Karpas-422 (cell line): ENCODE results near the gene PARPBP. TPM values are rescaled to one million over a fixed set of nuclear protein-coding genes. Genes with fewer than 3 reads are reported as not detected.

Experiments used
- DNase-seq: peaks from one replicate; pipeline ENCODE4 v3.0.0-alpha.2; 2015
- H2AFZ ChIP-seq: fragments of 200-600 bp; sonication (generic); 2 replicates; pipeline ENCODE4 v1.6.1; 2014; ENCODE audit warnings: antibody characterized with exemption, low read length, mixed read lengths
- H3K27ac ChIP-seq: fragments of 200-600 bp; sonication (generic); 2 replicates; pipeline ENCODE4 v1.5.1; 2014; ENCODE audit warnings: mild to moderate bottlenecking, low read length, moderate library complexity
- H3K27me3 ChIP-seq: fragments of 200-600 bp; sonication (generic); 2 replicates; pipeline ENCODE4 v1.6.1; 2014; ENCODE audit warnings: low read length, mixed read lengths
- H3K36me3 ChIP-seq: fragments of 200-600 bp; sonication (generic); 2 replicates; pipeline ENCODE4 v1.6.1; 2014; ENCODE audit warnings: low read length, mixed read lengths; ENCODE audit not compliant: insufficient read depth
- H3K4me1 ChIP-seq: fragments of 200-600 bp; sonication (generic); 2 replicates; pipeline ENCODE4 v1.6.1; 2014; ENCODE audit warnings: mild to moderate bottlenecking, low read length, mixed read lengths
- H3K4me2 ChIP-seq: fragments of 200-600 bp; sonication (generic); 2 replicates; pipeline ENCODE4 v1.6.1; 2014; ENCODE audit warnings: low read length, low read depth, mild to moderate bottlenecking; ENCODE audit not compliant: poor library complexity, severe bottlenecking
- H3K4me3 ChIP-seq: fragments of 200-600 bp; sonication (generic); 2 replicates; pipeline ENCODE4 v1.5.1; 2014; ENCODE audit warnings: mild to moderate bottlenecking, antibody characterized with exemption, low read length, mixed read lengths
- H3K79me2 ChIP-seq: fragments of 200-600 bp; sonication (generic); 2 replicates; pipeline ENCODE4 v1.6.1; 2014; ENCODE audit warnings: mild to moderate bottlenecking, low read length, mixed read lengths
- H3K9ac ChIP-seq: fragments of 200-600 bp; sonication (generic); 2 replicates; pipeline ENCODE4 v1.6.0; 2014; ENCODE audit warnings: low read length
- H3K9me2 ChIP-seq: fragments of 200-600 bp; sonication (generic), shearing (Covaris generic); replicated peaks from 2 replicates; pipeline ENCODE4 v1.6.0; 2014; ENCODE audit warnings: mild to moderate bottlenecking, low read length, moderate library complexity; ENCODE audit not compliant: insufficient read depth
- H3K9me3 ChIP-seq: fragments of 300-700, 200-600 bp; sonication (generic); 2 replicates; pipeline ENCODE4 v1.6.1; 2014; ENCODE audit warnings: low read length, mixed read lengths
- H4K20me1 ChIP-seq: fragments of 200-600 bp; sonication (generic); 2 replicates; pipeline ENCODE4 v1.6.1; 2014; ENCODE audit warnings: mild to moderate bottlenecking, antibody characterized with exemption, low read length, low read depth; ENCODE audit not compliant: insufficient read depth
- total RNA-seq: library from RNA; depleted of rRNA; stranded (reverse); fragments of >200 nt; shearing (Covaris generic); gene quantifications from 2 replicates; pipeline ENCODE4 v1.2.3, GENCODE V29; 2014; ENCODE audit warnings: low replicate concordance

The PARPBP gene
- total RNA-seq, 1 experiment from 2014 or later: 49.6 TPM

DNA sequence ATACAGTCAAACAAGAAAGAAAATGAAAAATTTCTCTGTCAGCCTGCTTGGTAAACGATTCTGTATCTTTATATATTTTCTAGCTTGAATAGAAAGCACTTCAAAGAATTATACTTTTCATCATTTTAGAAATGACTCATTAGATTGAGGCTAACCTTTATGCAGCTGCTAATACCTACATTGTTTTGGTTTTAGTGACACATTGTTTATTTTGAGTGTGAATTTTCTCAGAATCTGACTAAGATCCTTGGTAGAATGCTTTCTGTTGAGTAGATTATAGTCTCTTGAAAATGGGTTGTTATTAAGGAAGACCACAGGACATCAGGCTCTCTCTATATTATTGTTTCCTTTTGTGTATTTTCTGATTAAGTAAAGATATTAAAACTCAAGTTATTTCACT is 77.8 kb downstream of the PARPBP start, which contains the start of gene PMCH:
PMCH (minus strand) TSS at position 45 of the 400 bp plus-strand sequence. CDS start 63 bp downstream, outside the sequence.
- 0 out of 2 replicates have a peak, but pooled peaks cover 5% of the 10 kb centered on the region for H3K9me2 ChIP-seq
- H3K9me3 ChIP-seq: no peaks in the 10 kb centered on the region
- no peak within 1 kb of the TSS for H3K27ac ChIP-seq
- H3K4me2 ChIP-seq: no peak within 1 kb of the TSS
- H4K20me1 ChIP-seq: no peaks in the 10 kb centered on the region
- no peak for DNase-seq
- H2AFZ ChIP-seq: no peak within 1 kb of the TSS
- H3K36me3 ChIP-seq: peaks cover 28% of the 10 kb centered on the region
- H3K27me3 ChIP-seq: no peaks in the 10 kb centered on the region
- H3K4me1 ChIP-seq: peaks cover 18% of the 10 kb centered on the region
- H3K79me2 ChIP-seq: 0 out of 2 replicates have a peak, but pooled peaks cover 5% of the 10 kb centered on the region
- no peak within 1 kb of the TSS for H3K9ac ChIP-seq
- H3K4me3 ChIP-seq: no peak within 1 kb of the TSS

DNA sequence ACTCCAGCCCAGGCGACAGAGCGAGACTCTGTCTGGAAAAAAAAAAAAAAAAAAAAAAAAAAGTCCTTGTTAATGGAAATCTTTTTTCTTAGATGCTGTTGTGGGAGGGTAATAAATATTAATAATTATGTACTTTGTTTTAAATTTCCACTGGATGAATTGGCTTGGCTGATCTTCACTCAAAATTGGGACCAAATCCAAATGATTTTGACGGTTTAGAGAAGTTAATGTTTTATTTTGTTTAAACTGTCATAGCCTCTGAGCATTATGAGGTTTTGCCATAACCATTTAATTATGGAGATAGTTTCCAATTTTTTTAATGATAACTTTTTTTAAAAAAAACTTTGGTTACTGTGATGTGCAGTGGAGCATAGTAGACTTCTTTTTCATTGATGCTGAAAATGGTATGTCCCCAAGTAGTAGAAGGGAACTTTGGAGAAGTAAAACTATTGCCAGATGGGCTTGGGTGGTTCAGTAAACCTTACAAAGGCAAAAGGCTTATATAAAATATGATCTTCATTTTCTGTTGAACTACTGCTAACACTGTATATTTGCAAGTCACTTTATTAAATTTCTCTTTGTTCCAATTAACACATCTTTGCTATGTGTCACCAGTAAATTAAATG is 81.6 kb downstream of the PARPBP start:
- DNase-seq: peak; percentile 63
- Histone ChIP-seq H3K4me3 (no peak overlapping the region), H3K4me1 (peaks cover 18% of the 10 kb centered on the region), H3K4me2 (peak overlapping the region; percentile 12), H3K9me2 (no peaks in the 10 kb centered on the region), H3K79me2 (no peaks in the 10 kb centered on the region), H2AFZ (no peak overlapping the region), H3K9ac (no peak overlapping the region), H3K27me3 (no peaks in the 10 kb centered on the region), H3K9me3 (no peaks in the 10 kb centered on the region), H3K36me3 (peaks cover 27% of the 10 kb centered on the region), H3K27ac (peak overlapping the region; percentile 67), H4K20me1 (no peaks in the 10 kb centered on the region)

DNA sequence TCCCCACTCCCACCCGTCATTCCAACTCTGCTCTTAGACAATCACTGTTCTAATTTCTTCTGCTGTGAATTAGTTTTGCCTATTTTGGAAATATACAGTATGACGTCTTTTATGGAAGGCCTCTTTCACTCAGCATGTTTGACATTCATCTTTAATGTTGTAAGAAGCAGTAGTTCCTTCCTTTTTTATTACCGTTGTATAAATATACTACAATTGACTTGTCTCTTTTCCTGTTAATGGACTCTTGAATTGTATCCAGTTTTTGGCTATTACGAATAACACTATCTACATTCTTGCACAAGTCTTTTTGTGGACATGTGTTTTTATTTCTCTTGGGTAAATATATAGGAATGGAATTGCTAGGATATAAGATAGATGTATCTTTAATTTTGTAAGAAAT is 82.6 kb downstream of the PARPBP start:
- H4K20me1 ChIP-seq: no peaks in the 10 kb centered on the region
- DNase-seq: no peak
- no peaks in the 10 kb centered on the region for H3K9me3 ChIP-seq
- peaks cover 18% of the 10 kb centered on the region for H3K4me1 ChIP-seq
- no peak overlapping the region for H2AFZ ChIP-seq
- no peak overlapping the region for H3K9ac ChIP-seq
- H3K27ac ChIP-seq: no peak overlapping the region
- no peak overlapping the region for H3K4me2 ChIP-seq
- peaks cover 26% of the 10 kb centered on the region for H3K36me3 ChIP-seq
- H3K9me2 ChIP-seq: no peaks in the 10 kb centered on the region
- H3K4me3 ChIP-seq: no peak overlapping the region
- H3K27me3 ChIP-seq: no peaks in the 10 kb centered on the region
- H3K79me2 ChIP-seq: no peaks in the 10 kb centered on the region

DNA sequence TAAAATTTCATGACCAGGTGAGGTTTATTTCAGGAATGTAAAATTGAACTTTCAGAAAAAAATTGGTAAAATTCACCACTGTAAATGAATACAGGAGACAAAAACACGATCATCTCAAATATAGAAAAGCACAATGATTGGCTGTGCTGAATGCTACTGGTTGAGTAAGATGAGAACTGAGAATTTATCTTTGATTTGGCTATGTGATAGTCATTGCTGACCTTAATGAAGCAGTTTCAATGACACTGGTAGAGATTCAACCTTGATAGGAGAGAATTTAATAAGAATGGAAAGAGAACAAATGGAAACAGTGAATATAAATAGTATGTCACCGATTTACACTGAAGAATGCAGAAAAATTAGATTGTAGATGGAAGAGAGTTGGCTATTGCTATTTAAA is 84.0 kb downstream of the PARPBP start:
- no peak for DNase-seq
- Histone ChIP-seq H3K9me2 (no peaks in the 10 kb centered on the region), H2AFZ (no peak overlapping the region), H3K27ac (no peak overlapping the region), H3K27me3 (no peaks in the 10 kb centered on the region), H3K4me3 (no peak overlapping the region), H4K20me1 (no peaks in the 10 kb centered on the region), H3K4me1 (peaks cover 18% of the 10 kb centered on the region), H3K79me2 (no peaks in the 10 kb centered on the region), H3K4me2 (no peak overlapping the region), H3K36me3 (peaks cover 32% of the 10 kb centered on the region), H3K9ac (no peak overlapping the region), H3K9me3 (no peaks in the 10 kb centered on the region)

DNA sequence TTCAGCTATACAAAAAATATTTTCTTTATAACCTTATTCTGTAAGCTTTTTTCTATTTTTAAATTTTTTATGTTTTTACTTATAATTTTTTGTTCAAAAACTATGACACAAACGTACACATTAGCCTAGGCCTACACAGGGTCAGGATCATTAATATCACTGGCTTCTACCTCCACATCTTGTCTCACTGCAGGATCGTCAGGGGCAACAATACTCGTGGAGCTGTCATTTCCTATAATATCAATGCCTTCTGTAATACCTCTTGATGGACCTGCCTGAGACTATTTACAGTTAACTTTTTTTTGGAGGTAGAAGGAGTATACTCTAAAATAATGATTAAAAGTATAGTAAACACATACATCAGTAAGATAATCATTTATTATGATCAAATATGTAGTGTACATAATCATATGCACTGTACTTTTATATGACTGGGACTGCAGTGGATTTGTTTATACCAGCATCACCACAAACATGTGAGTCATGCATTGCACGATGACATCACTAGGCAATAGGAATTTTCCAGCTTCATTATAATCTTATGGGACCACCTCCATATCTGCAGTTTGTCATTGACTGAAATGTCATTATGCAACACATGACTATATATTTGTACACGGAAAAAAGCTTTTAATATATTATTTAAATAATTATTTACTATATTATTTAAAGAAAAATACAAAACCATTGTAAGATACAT is 96.2 kb downstream of the PARPBP start:
- Histone ChIP-seq H3K9me3 (no peaks in the 10 kb centered on the region), H3K9me2 (no peaks in the 10 kb centered on the region), H3K4me2 (no peak overlapping the region), H3K4me1 (no peaks in the 10 kb centered on the region), H3K4me3 (no peak overlapping the region), H3K36me3 (no peaks in the 10 kb centered on the region), H2AFZ (no peak overlapping the region), H3K9ac (no peak overlapping the region), H3K27ac (no peak overlapping the region), H3K27me3 (no peaks in the 10 kb centered on the region), H4K20me1 (no peaks in the 10 kb centered on the region), H3K79me2 (no peaks in the 10 kb centered on the region)
- no peak for DNase-seq

DNA sequence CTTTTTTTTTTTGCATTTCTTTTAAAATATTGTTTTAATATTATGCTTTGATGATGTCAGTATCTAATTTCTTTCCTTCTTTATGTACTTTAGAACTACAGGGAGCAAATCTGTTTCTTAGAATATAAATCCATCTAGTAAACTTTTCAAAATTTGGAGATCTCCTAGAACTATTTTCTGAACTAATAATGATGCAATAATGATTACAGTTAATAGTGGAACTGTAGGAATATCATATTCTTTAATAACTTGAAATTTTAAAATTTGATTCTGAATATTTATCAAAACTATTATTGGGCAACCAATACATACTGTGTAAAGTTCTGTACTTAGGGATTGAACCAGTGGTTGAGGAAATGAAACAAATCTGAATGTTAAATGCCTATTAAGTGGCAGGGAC is 100.8 kb downstream of the PARPBP start:
- no peak for DNase-seq
- Histone ChIP-seq H3K9ac (no peak overlapping the region), H3K36me3 (no peaks in the 10 kb centered on the region), H2AFZ (no peak overlapping the region), H3K4me2 (no peak overlapping the region), H4K20me1 (no peaks in the 10 kb centered on the region), H3K4me3 (no peak overlapping the region), H3K27me3 (no peaks in the 10 kb centered on the region), H3K79me2 (no peaks in the 10 kb centered on the region), H3K9me2 (no peaks in the 10 kb centered on the region), H3K27ac (no peak overlapping the region), H3K9me3 (no peaks in the 10 kb centered on the region), H3K4me1 (no peaks in the 10 kb centered on the region)

DNA sequence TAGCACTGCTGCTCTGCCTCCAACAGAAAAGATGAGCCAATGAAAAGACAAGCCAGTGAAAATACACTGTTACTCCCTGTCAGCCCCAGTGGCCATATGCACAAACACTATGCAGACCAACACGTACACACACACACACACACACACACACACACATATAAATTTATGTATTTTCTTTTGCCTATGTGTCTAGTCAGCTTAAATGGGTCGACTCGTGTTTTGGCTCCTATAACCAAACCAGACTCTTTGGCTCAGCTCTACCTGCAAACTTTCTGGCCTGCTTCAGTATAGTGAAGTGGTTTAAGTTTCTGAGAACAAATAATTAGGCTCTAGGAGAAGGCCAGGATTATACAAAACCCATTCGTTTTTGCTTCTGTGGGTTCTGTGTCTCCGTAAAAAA is 108.0 kb downstream of the PARPBP start:
- Histone ChIP-seq H3K27ac (no peak overlapping the region), H3K27me3 (no peaks in the 10 kb centered on the region), H3K4me3 (no peak overlapping the region), H4K20me1 (no peaks in the 10 kb centered on the region), H3K9me3 (no peaks in the 10 kb centered on the region), H3K36me3 (no peaks in the 10 kb centered on the region), H3K9ac (no peak overlapping the region), H3K9me2 (no peaks in the 10 kb centered on the region), H2AFZ (no peak overlapping the region), H3K4me1 (no peaks in the 10 kb centered on the region), H3K4me2 (no peak overlapping the region), H3K79me2 (no peaks in the 10 kb centered on the region)
- DNase-seq: no peak

DNA sequence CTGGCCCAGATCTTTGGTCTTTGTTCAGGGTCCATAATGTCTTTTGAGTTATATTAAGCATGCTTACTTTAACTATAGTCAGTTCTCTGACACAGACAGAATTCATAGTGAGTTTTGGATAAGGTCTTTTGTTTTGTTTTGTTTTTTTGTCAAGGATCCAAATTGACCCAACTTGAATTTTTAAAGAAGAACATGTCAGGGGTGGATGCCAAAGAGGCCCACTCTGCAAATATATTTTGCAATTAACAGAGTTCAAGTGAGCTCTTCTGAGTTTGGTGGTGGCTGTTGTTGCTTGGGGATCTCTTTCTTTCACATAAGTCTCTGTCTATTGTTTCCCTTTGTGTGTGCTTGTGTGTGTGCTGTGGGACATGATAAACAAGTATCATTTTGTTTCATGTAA is 112.1 kb downstream of the PARPBP start:
- Histone ChIP-seq H3K9me2 (no peaks in the 10 kb centered on the region), H3K79me2 (no peaks in the 10 kb centered on the region), H2AFZ (no peak overlapping the region), H3K4me3 (no peak overlapping the region), H3K4me2 (no peak overlapping the region), H3K9me3 (no peaks in the 10 kb centered on the region), H3K4me1 (no peaks in the 10 kb centered on the region), H4K20me1 (no peaks in the 10 kb centered on the region), H3K9ac (no peak overlapping the region), H3K27ac (no peak overlapping the region), H3K36me3 (no peaks in the 10 kb centered on the region), H3K27me3 (no peaks in the 10 kb centered on the region)
- DNase-seq: no peak
